ENCODE measurements around the gene NRXN3.

DNA sequence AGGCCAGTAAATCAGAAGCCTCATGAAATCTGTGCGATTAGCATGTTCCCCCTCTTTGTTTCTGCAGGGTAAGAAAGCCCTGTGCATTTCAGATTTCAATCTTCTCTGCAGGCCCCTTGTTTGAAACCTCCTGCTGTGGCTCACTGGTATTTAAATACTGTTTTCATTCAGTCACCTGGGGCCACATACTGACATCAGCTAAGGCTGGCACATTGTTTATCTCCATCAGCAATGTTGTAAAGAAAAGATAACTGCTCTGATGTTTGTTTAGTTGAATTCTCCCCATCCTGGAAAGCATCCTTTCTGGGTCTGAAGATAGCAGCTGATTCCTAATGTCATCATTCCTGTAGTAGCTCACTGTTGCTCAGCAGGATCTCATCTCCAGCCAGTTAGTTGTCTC lies 554.9 kb downstream of the NRXN3 start:
- TF ChIP-seq, protein P1, sequence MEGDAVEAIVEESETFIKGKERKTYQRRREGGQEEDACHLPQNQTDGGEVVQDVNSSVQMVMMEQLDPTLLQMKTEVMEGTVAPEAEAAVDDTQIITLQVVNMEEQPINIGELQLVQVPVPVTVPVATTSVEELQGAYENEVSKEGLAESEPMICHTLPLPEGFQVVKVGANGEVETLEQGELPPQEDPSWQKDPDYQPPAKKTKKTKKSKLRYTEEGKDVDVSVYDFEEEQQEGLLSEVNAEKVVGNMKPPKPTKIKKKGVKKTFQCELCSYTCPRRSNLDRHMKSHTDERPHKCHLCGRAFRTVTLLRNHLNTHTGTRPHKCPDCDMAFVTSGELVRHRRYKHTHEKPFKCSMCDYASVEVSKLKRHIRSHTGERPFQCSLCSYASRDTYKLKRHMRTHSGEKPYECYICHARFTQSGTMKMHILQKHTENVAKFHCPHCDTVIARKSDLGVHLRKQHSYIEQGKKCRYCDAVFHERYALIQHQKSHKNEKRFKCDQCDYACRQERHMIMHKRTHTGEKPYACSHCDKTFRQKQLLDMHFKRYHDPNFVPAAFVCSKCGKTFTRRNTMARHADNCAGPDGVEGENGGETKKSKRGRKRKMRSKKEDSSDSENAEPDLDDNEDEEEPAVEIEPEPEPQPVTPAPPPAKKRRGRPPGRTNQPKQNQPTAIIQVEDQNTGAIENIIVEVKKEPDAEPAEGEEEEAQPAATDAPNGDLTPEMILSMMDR (IDR thresholded peaks at IDR 0.05), result no peak
- TF ChIP-seq POLR2A (IDR thresholded peaks at IDR 0.05), result no peak

All from heart left ventricle (tissue), 13 donors.